Mammary epithelial cell (primary cell): ENCODE data around the gene USP20.

ENCODE experiments used
- EZH2 ChIP-seq: IDR thresholded peaks from 2 replicates; pipeline ENCODE4 v1.6.1; 2012; ENCODE audit warnings: low read length, inconsistent platforms, borderline replicate concordance
- TF ChIP-seq, protein P1 (sequence below), 2 donors: IDR thresholded peaks in 1 of 2; conservative IDR thresholded peaks in 1 of 2; 2 replicates each; pipeline ENCODE4 v1.5.1; 2011 to 2012; ENCODE audit warnings: inconsistent platforms in 2 of 2, low read length in 2 of 2, mild to moderate bottlenecking in 2 of 2, control low read depth in 1 of 2, low read depth in 1 of 2; ENCODE audit not compliant: insufficient read depth in 1 of 2; ENCODE audit errors: extremely low read depth in 1 of 2

GRCh38 chr9:129822898-129823541 lies 12.2 kb upstream of the USP20 start:
- TF ChIP-seq EZH2 = no peak
- TF ChIP-seq, protein P1, sequence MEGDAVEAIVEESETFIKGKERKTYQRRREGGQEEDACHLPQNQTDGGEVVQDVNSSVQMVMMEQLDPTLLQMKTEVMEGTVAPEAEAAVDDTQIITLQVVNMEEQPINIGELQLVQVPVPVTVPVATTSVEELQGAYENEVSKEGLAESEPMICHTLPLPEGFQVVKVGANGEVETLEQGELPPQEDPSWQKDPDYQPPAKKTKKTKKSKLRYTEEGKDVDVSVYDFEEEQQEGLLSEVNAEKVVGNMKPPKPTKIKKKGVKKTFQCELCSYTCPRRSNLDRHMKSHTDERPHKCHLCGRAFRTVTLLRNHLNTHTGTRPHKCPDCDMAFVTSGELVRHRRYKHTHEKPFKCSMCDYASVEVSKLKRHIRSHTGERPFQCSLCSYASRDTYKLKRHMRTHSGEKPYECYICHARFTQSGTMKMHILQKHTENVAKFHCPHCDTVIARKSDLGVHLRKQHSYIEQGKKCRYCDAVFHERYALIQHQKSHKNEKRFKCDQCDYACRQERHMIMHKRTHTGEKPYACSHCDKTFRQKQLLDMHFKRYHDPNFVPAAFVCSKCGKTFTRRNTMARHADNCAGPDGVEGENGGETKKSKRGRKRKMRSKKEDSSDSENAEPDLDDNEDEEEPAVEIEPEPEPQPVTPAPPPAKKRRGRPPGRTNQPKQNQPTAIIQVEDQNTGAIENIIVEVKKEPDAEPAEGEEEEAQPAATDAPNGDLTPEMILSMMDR (conservative IDR thresholded peaks at IDR 0.05 in 1 of 2, IDR thresholded peaks at IDR 0.05 in 1 of 2; ENCODE audit: extremely low read depth in 1 of 2, insufficient read depth in 1 of 2, low read depth in 1 of 2, low read length in 2 of 2) = no peak
